ENCODE results near the gene ADA. TPM values are rescaled to one million over a fixed set of nuclear protein-coding genes. Genes with fewer than 3 reads are reported as not detected.

Gene ADA
- total and polyA plus RNA-seq, 8 donors = 2.9 to 6.0 (median 4.0) TPM

DNA sequence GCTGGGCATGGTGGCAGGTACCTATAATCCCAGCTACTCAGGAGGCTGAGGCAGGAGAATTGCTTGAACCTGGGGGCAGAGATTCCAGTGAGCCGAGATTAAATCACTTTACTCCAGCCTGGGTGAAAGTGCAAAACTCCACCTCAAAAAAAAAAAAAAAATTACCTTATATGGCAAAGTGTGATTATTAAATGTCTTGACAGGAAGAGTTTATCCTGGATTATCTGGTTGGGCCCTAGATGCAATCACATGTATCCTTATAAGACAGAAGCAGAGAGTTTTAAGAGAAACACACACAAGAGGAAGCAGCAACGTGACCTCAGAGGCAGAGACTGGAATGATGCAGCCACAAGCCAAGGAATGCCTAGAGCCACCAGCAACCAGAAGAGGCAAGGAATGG, 11.0 kb downstream of the ADA start:
- TF ChIP-seq, protein P1, sequence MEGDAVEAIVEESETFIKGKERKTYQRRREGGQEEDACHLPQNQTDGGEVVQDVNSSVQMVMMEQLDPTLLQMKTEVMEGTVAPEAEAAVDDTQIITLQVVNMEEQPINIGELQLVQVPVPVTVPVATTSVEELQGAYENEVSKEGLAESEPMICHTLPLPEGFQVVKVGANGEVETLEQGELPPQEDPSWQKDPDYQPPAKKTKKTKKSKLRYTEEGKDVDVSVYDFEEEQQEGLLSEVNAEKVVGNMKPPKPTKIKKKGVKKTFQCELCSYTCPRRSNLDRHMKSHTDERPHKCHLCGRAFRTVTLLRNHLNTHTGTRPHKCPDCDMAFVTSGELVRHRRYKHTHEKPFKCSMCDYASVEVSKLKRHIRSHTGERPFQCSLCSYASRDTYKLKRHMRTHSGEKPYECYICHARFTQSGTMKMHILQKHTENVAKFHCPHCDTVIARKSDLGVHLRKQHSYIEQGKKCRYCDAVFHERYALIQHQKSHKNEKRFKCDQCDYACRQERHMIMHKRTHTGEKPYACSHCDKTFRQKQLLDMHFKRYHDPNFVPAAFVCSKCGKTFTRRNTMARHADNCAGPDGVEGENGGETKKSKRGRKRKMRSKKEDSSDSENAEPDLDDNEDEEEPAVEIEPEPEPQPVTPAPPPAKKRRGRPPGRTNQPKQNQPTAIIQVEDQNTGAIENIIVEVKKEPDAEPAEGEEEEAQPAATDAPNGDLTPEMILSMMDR (IDR thresholded peaks at IDR 0.05) = no peak
- FAIRE-seq (no peak), DNase-seq (no peak), ATAC-seq (no peak)
- intact Hi-C loops (cut with DNase I) = no loop called here
- WGBS, 2 donors = 93 to 98% methylated on average over 2 of the region's 2 CpGs
- Histone ChIP-seq H3K27ac (no peak overlapping the region), H3K36me3 (no peaks in the 10 kb centered on the region), H3K4me1 (peaks cover 11 to 18% (median 18%) of the 10 kb centered on the region in 3 donors), H3K27me3 (no peaks in the 10 kb centered on the region), H3K9me3 (no peaks in the 10 kb centered on the region), H3K4me3 (no peak overlapping the region)

DNA sequence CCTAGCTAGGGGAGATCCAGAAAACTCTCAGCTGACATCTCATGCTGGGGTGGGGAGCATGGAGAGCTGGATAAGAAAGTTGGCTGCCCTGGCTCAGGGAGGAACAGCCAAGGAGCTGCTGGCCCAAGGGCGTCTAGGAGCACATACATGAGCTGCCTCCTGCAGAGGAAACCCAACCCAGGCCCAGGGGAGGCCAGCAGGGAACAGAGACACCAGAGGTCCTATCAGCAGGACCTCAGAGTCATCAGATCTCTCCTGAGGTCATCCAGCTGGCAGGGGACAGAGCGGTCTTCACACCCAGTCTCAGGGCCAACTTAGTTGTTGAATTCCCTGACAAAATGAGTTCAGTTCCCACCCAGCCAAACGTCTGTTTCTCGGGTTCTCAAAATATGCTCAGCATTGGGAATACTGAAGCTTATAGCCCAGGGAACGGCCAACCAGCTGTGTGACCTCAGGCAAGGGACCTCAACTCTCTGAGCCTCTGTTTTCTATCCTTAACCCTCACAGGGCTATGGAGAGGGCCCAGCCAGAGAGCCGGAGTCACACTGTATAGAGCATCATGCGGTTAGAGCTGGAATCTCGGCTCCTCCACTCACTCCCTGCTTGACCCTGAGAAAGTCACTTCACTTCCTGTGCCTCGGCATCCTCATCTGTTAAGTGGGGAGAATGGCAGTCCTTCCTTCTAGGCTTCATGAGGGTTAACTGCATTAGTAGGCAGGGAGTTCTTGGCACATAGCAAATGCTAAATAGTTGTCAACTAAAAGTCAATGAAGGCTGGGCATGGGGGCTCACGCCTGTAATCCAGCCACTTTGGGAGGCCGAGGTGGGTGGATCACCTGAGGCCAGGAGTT, 13.8 kb downstream of the ADA start:
- no peak for ATAC-seq
- intact Hi-C loops (cut with DNase I) = no loop called here
- H3K36me3 ChIP-seq = no peaks in the 10 kb centered on the region
- H3K4me1 ChIP-seq = peaks cover 8 to 16% (median 11%) of the 10 kb centered on the region in 3 donors
- H3K27me3 ChIP-seq = no peaks in the 10 kb centered on the region
- no peak for FAIRE-seq
- DNase-seq = peak in 1 of 6 donors; percentile 52
- H3K9me3 ChIP-seq = no peaks in the 10 kb centered on the region
- H3K27ac ChIP-seq = no peak overlapping the region
- 77 to 86% methylated on average over 11 of the region's 11 CpGs for WGBS, 2 donors
- TF ChIP-seq, protein P1 (IDR thresholded peaks at IDR 0.05) = no peak
- H3K4me3 ChIP-seq = no peak overlapping the region

DNA sequence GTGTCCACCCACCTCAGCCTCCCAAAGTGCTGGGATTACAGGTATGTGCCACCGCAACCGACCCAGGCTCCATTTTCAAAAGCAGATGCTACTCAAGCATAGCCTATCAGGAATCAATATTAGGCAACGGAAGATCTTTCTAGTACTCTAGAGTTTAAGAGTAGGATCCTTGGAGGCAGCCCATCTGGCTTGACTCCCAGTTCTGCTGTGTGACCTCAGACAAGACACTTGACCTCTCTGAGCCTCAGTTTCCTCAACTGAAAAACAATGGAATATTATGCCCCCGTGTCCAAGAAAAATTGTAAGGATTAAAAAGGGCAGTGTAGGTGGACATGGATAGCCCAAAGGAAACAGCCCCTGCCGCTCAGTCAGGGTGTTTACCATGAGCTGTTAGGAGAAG, 14.5 kb downstream of the ADA start:
- no peak overlapping the region for H3K4me3 ChIP-seq
- peaks cover 2 to 9% (median 4%) of the 10 kb centered on the region in 3 donors for H3K4me1 ChIP-seq
- intact Hi-C loops (cut with DNase I) = no loop called here
- no peak overlapping the region for H3K27ac ChIP-seq
- TF ChIP-seq, protein P1 (IDR thresholded peaks at IDR 0.05) = no peak
- ATAC-seq = no peak
- no peak for FAIRE-seq
- peak in 1 of 6 donors; percentile 6 for DNase-seq
- no peaks in the 10 kb centered on the region for H3K9me3 ChIP-seq
- no peaks in the 10 kb centered on the region for H3K27me3 ChIP-seq
- H3K36me3 ChIP-seq = no peaks in the 10 kb centered on the region
- WGBS, 2 donors = 87 to 90% methylated on average over 5 of the region's 5 CpGs

DNA sequence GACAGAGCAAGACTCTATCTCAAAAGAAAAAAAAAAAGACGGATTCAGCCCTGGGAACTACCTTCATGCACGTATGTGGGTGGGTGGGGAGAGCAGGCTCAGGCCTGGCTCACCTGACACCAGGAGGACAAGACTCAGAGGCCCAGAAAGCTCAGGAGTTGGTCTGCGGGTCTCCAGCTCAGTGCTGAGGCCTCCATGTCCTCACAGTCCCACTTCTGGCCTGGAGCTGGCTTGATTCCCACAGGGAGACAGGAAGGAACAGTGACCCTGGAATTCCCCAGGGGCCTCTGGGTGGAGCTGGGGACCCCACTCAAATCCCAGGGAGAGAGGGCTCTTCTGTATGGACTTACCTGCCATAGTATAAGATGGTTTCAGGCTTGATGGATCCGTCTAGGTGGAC, 15.6 kb downstream of the ADA start:
- no peak for FAIRE-seq
- no peak for ATAC-seq
- TF ChIP-seq, protein P1 (IDR thresholded peaks at IDR 0.05) = no peak
- no peaks in the 10 kb centered on the region for H3K27me3 ChIP-seq
- peak in 1 of 6 donors; percentile 17 for DNase-seq
- no peak overlapping the region for H3K27ac ChIP-seq
- WGBS, 2 donors = 85 to 88% methylated on average over 4 of the region's 4 CpGs
- no peaks in the 10 kb centered on the region for H3K36me3 ChIP-seq
- peaks cover 0 to 7% (median 0%) of the 10 kb centered on the region in 3 donors for H3K4me1 ChIP-seq
- H3K9me3 ChIP-seq = no peaks in the 10 kb centered on the region
- intact Hi-C loops (cut with DNase I) = no loop called here
- no peak overlapping the region for H3K4me3 ChIP-seq
